ENCODE measurements around the gene GPT2.
"Not testable (repeated sequence)": the region's sequence is repeated elsewhere in the genome, so short reads cannot be mapped to it uniquely, and the experiment has no call there.

Gene GPT2

DNA sequence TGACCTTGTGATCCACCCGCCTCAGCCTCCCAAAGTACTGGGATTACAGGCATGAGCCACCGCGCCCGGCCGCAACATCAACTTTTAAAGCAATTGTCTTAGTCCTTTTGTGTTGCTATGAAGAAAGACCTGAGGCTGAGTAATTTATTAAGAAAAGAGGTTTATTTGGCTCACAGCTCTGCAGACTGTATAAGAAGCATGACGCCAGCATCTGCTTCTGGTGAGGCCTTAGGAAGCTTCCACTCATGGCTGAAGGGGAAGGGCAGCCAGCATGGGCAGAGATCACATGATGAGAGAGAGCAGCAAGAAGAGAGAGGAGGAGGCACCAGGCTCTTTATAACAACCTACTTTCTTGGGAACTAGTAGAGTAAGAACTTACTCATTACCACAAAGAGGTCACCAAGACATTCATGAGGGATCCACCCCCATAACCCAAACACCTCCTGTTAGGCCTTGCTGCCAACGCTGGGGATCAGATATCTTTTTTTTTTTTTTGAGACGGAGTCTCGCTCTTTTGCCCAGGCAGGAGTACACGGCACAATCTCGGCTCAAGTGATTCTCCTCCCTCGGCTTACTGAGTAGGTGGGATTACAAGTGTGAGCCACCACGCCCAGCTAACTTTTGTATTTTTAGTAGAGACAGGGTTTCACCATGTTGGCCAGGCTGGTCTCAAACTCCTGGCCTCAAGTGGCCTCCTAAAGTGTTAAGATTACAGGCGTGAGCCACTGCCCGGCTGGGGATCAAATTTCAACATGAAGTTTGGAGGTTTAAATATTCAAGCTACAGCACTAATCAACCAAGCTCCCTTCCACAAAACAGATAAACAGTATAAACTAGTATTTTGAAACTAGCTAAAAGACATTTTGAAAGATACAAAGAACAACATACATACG lies 21.4 kb upstream of the GPT2 start:
- no peak for DNase-seq

GRCh38 chr16:46866286-46866685 lies 17.9 kb upstream of the GPT2 start:
- no peak for DNase-seq

DNA sequence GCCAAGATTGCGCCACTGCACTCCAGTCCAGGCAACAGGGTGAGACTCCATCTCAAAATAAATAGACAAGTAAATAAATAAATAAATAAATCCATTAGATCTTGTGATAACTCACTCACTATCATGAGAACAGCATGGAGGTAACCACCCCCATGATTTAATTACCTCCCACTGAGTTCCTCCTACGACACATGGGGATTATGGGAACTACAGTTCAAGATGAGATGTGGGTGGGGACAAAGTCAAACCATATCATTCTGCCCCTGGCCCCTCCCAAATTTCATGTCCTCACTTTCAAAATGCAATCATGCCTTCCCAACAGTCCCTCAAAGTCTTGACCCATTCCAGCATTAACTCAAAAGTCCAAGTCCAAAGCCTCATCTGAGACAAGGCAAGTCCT lies 16.7 kb upstream of the GPT2 start:
- not testable (repeated sequence) for DNase-seq

GRCh38 chr16:46868891-46869290 lies 15.3 kb upstream of the GPT2 start:
- not testable (repeated sequence) for DNase-seq

- DNase-seq, result no peak
Measured at GRCh38 chr16:46871597-46871996, 12.6 kb upstream of the GPT2 start.

- DNase-seq, result no peak
Measured at GRCh38 chr16:46873201-46873600, 11.0 kb upstream of the GPT2 start.

DNA sequence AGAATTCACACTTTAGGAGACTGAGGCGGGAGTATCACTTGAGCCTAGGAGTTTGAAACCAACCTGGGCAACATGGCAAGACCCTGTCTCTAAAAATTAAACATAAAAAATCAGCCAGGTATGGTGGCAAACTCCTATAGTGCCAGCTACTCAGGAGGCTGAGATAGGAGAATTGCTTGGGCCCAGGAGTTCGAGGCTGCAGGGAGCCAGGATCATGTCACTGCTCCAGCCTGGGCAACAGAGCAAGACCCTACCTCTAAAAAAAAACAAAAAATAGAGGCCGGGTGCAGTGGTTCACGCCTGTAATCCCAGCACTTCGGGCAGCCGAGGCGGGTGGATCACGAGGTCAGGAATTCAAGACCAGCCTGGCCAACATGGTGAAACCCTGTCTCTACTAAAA lies 8.9 kb upstream of the GPT2 start:
- no peak for DNase-seq

- no peak for DNase-seq
Measured at GRCh38 chr16:46882304-46882939, 1.7 kb upstream of the GPT2 start.

- DNase-seq, result no peak
Measured at GRCh38 chr16:46882940-46883307, 1.2 kb upstream of the GPT2 start.

- DNase-seq, result no peak
Measured at GRCh38 chr16:46883353-46883689, 841 bp upstream of the GPT2 start.

DNA sequence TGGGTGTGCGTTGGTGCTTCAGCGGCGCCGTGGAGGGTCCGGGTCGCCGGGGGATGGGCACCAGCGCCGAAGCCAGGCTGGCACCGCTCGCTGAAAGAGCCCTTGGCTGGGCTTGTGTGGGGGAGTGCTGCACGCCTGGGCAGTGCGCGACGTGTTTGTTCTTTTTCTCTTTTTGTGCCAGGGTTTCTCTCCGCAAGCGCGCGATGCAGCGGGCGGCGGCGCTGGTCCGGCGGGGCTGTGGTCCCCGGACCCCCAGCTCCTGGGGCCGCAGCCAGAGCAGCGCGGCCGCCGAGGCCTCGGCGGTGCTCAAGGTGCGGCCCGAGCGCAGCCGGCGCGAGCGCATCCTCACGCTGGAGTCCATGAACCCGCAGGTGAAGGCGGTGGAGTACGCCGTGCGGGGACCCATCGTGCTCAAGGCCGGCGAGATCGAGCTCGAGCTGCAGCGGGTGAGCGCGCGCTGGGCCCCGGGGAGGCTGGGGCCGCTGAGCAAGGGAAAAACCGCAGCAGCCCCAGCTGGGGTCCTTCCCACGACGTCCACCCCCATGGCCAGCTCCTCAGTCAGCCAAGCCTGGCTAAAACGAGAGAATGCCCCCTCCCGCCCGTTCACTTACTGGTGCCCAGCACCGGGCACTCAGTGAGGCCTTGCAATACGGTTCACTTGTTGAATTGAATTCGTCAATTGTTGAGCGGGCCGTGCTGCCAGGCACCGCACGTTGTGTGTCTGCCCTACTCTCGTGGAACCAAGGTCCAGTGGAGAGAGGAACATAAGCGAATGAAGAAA lies 541 bp downstream of the GPT2 start:
- peak in 1 of 5 donors; percentile 28 for DNase-seq

DNA sequence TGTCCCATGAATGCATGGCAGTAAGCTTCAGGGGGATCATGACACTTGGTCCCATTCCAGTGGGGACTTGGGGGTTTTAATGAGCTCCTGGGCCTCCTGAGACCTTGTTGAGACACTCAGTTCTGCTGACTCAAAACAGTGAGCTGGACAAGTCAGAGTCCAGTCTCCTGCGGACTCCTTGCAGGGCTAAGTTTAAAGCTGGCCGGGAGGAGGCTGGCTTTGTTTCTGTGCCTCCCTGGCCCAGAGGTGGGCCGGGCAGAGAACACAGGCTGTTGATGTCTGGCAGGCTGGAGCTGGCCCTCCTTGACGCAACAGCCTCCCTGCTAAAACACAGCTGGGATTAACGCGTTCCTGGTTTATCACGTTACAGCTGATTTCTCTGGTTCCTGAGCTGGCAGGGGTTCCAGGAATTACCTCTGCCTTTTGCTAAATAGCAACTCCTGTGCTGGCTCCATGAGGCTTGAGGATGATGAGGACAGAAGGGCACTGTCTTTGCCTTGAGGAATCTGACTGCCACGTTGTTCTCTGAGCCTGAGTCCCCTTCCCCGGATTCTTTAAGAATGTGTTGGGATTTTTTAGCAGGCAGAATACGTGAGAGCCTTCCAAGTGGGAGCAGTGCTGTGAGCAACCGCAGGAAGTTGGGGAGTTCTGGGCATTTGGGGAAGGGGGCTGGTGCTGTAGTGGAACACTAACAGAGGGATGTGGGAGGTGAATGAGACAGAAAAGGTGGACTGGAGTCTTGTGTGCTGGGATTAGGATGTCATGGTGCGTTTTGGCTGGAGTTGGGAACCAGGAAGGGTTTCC lies 2.0 kb downstream of the GPT2 start:
- no peak for DNase-seq

GRCh38 chr16:46886764-46887523 lies 2.8 kb downstream of the GPT2 start:
- no peak for DNase-seq

DNA sequence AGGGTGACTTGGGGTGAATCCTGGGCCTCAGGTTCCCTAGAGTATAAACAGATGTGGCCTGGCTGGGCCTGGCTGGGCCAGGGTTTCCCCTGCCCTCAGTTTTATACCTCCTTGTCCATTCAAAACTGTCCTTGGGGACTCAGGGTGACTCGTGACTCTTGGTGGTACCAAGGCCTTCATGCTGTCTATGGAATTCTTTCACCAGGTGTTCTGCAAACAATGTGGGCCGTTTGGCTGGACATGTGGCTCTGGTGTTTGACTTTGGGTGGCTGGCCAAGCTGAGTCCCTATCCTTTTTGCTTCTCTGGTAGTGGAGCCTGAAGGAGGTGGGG lies 3.3 kb downstream of the GPT2 start:
- no peak for DNase-seq

DNA sequence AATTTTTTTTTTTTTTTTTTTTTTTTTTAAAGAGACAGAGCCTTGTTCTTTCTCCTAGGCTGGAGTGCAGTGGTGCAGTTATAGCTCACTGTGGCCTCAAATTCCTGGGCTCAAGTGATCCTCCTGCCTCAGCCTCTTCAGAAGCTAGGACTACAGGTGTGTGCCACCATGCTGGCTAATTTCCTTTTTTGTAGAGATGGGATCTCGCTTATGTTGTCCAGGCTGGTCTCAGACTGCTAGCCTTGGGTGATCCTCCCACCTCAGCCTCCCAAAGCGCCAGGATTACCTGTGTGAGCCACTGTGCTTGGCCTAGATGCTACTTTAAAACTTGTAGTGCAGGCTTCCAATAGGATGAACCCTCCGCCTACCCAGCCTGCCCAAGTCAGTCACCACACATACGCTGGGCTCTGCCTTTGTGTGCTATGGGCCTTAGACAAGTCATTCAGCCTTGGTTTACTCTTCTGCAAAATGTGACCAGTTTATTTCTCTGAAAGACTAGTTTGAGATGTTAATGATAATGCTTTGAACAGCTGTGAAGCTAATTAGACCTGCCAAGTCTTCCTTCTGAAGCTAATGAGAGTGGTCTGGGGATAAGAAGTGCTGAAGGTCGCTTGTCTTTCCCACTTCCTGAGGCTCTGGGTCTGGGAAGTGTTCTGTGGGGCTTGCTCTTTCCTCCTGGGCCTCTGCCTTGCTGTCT lies 5.2 kb downstream of the GPT2 start:
- DNase-seq, result no peak

DNA sequence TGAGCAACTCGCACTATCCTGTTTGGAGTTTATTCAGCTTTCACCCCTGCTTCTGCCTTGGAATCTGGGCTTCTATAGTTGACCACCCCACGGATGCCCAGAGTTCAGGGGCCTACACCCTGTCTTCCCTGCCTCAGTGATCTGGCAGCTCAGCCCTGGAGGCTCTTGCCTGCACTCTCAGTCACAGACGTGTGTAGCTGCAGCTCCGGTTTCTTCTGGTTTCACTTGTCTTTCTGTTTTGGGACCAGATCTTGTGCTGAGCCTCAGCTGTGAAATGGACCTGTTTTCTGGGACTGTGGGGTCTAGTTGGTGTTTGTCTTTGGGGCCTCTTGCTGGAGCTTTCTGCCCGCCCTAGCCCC lies 5.8 kb downstream of the GPT2 start:
- DNase-seq, result no peak

- no peak for DNase-seq
Measured at GRCh38 chr16:46891910-46892309, 7.7 kb downstream of the GPT2 start.

GRCh38 chr16:46894036-46894672 lies 10.0 kb downstream of the GPT2 start:
- no peak for DNase-seq

GRCh38 chr16:46895399-46896313 lies 11.5 kb downstream of the GPT2 start:
- DNase-seq, result no peak
